Adrenal gland (tissue), 5 donors: ENCODE data around the gene SPTLC2.

Experiments used
- POLR2A ChIP-seq, 2 donors: fragments of 450-650 bp; IDR thresholded peaks; one replicate each; pipeline ENCODE4 v1.6.1; 2017; ENCODE audit warnings: antibody characterized with exemption in 2 of 2, mild to moderate bottlenecking in 2 of 2, moderate library complexity in 1 of 2
- TF ChIP-seq, protein P1 (sequence below), 6 experiments: fragments of 450-650 bp in 4 of 6; fragments of 200-600 bp in 2 of 6; sonication (generic) in 1 of 6; IDR thresholded peaks; 1 replicate in 5 of 6; 2 replicates in 1 of 6; pipeline versions ENCODE4 v1.5.1 to v1.8.0; 2016 to 2021; ENCODE audit warnings: antibody characterized with exemption in 6 of 6, mild to moderate bottlenecking in 2 of 6, moderate library complexity in 1 of 6
- donor health status: DM: no; HTN: no; CAD: no.

DNA sequence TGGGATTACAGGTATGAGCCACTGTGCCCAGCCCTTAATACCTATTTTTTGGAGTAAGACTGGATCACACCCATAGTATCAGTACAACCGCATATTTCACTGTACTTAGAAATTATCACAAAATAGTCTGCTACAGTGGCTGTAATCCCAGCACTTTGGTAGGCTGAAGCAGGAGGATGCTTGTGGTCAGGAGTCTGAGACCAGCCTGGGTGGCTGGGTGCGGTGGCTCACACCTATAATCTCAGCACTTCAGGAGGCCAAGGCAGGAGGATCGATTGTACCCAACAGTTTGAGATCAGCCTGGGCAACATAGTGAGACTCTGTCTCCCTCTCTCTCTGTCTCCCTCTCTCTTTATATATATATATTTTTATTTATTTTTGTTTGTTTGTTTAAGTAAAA, 5.9 kb downstream of the SPTLC2 start:
- TF ChIP-seq, protein P1, sequence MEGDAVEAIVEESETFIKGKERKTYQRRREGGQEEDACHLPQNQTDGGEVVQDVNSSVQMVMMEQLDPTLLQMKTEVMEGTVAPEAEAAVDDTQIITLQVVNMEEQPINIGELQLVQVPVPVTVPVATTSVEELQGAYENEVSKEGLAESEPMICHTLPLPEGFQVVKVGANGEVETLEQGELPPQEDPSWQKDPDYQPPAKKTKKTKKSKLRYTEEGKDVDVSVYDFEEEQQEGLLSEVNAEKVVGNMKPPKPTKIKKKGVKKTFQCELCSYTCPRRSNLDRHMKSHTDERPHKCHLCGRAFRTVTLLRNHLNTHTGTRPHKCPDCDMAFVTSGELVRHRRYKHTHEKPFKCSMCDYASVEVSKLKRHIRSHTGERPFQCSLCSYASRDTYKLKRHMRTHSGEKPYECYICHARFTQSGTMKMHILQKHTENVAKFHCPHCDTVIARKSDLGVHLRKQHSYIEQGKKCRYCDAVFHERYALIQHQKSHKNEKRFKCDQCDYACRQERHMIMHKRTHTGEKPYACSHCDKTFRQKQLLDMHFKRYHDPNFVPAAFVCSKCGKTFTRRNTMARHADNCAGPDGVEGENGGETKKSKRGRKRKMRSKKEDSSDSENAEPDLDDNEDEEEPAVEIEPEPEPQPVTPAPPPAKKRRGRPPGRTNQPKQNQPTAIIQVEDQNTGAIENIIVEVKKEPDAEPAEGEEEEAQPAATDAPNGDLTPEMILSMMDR (IDR thresholded peaks at IDR 0.05), result no peak
- no peak for TF ChIP-seq POLR2A (IDR thresholded peaks at IDR 0.05)
